GM19328 (cell line): ENCODE measurements around the gene MRTO4.
"Not testable (repeated sequence)": the region's sequence is repeated elsewhere in the genome, so short reads cannot be mapped to it uniquely, and the experiment has no call there.

Experiments
- ATAC-seq: cut with Tn5 transposase; IDR thresholded peaks from one replicate; pipeline ENCODE4 v1.9.1; 2021; ENCODE audit warnings: mild to moderate bottlenecking, moderate library complexity; ENCODE audit not compliant: unreplicated experiment

MRTO4 gene

GRCh38 chr1:19251305-19252196 lies at the start of gene MRTO4, which contains the start of gene EMC1:
TSS of gene MRTO4 (plus strand) at chr1:19251805. CDS start at chr1:19251836, 31 bp downstream.
TSS of gene EMC1 (minus strand) at chr1:19251524. CDS start at chr1:19251509, 15 bp downstream.
- peak; percentile 83 for ATAC-seq

- no peak for ATAC-seq
Measured at GRCh38 chr1:19202396-19202795, 49.2 kb upstream of the MRTO4 start.

- no peak for ATAC-seq
Measured at GRCh38 chr1:19203440-19203839, 48.2 kb upstream of the MRTO4 start.

GRCh38 chr1:19204446-19205266 lies 46.9 kb upstream of the MRTO4 start:
- ATAC-seq, result no peak

- no peak for ATAC-seq
Measured at GRCh38 chr1:19205403-19205802, 46.2 kb upstream of the MRTO4 start.

GRCh38 chr1:19205845-19206244 lies 45.8 kb upstream of the MRTO4 start:
- no peak for ATAC-seq

GRCh38 chr1:19206947-19207346 lies 44.7 kb upstream of the MRTO4 start:
- no peak for ATAC-seq

GRCh38 chr1:19208710-19209438 lies 42.7 kb upstream of the MRTO4 start:
- no peak for ATAC-seq

GRCh38 chr1:19209439-19209989 lies 42.1 kb upstream of the MRTO4 start:
- ATAC-seq, result peak; percentile 29

GRCh38 chr1:19209990-19210771 lies 41.4 kb upstream of the MRTO4 start, which contains the start of gene UBR4:
TSS of gene UBR4 (minus strand) at chr1:19210266. CDS start at chr1:19210248, 18 bp downstream.
- ATAC-seq, result peak; percentile 85

- ATAC-seq, result no peak
Measured at GRCh38 chr1:19210772-19211549, 40.6 kb upstream of the MRTO4 start.

- ATAC-seq, result no peak
Measured at GRCh38 chr1:19212167-19212566, 39.4 kb upstream of the MRTO4 start.

- ATAC-seq, result no peak
Measured at GRCh38 chr1:19213580-19213979, 38.0 kb upstream of the MRTO4 start.

- ATAC-seq, result not testable (repeated sequence)
Measured at GRCh38 chr1:19216585-19216984, 35.0 kb upstream of the MRTO4 start.

- no peak for ATAC-seq
Measured at GRCh38 chr1:19219451-19219850, 32.2 kb upstream of the MRTO4 start.

- no peak for ATAC-seq
Measured at GRCh38 chr1:19220080-19220846, 31.3 kb upstream of the MRTO4 start.

- no peak for ATAC-seq
Measured at GRCh38 chr1:19220991-19221390, 30.6 kb upstream of the MRTO4 start.

- ATAC-seq, result no peak
Measured at GRCh38 chr1:19222573-19222972, 29.0 kb upstream of the MRTO4 start.
